GM12875 (cell line): ENCODE results near the gene MAMDC2.

Experiments
- H3K4me3 ChIP-seq: one replicate; pipeline ENCODE4 v1.5.1; 2011; ENCODE audit warnings: low read depth, low read length, control low read depth
- CTCF ChIP-seq: IDR thresholded peaks from 2 replicates; pipeline ENCODE4 v1.5.1; 2011; ENCODE audit warnings: low read depth, mild to moderate bottlenecking, control low read depth, inconsistent platforms, low read length, moderate library complexity, borderline replicate concordance; ENCODE audit not compliant: insufficient read depth

Gene MAMDC2

GRCh38 chr9:70111641-70112236 is 68.1 kb downstream of the MAMDC2 start:
- no peak overlapping the region for H3K4me3 ChIP-seq
- no peak for TF ChIP-seq CTCF

- TF ChIP-seq CTCF, result no peak
- H3K4me3 ChIP-seq, result no peak overlapping the region
Observed at GRCh38 chr9:70112981-70113380, 69.3 kb downstream of the MAMDC2 start.

GRCh38 chr9:70113403-70114022 is 69.9 kb downstream of the MAMDC2 start:
- H3K4me3 ChIP-seq, result no peak overlapping the region
- TF ChIP-seq CTCF, result peak; percentile 79

GRCh38 chr9:70114898-70115297 is 71.2 kb downstream of the MAMDC2 start:
- no peak for TF ChIP-seq CTCF
- H3K4me3 ChIP-seq, result no peak overlapping the region

- no peak for TF ChIP-seq CTCF
- no peak overlapping the region for H3K4me3 ChIP-seq
Observed at GRCh38 chr9:70117835-70118319, 74.2 kb downstream of the MAMDC2 start.

- no peak for TF ChIP-seq CTCF
- H3K4me3 ChIP-seq, result no peak overlapping the region
Observed at GRCh38 chr9:70119786-70120185, 76.1 kb downstream of the MAMDC2 start.
